Cardiac muscle cell (in vitro differentiated cells and primary cell): ENCODE data around the gene SLC25A25. TPM values are rescaled to one million over a fixed set of nuclear protein-coding genes. Genes with fewer than 3 reads are reported as not detected.

Source experiments
- DNase-seq, 2 donors: peaks; one replicate each; pipeline versions ENCODE4 v3.0.0 to v3.0.0-alpha.2; 2010 to 2017; ENCODE audit warnings: low read depth in 1 of 2, low spot score in 1 of 2
- H3K27ac ChIP-seq: fragments of 200-600 bp; sonication (generic); 2 replicates; pipeline ENCODE4 v1.5.1; 2016
- H3K27me3 ChIP-seq: fragments of 200-600 bp; sonication (generic); 2 replicates; pipeline ENCODE4 v1.6.0; 2016; ENCODE audit warnings: control low read depth
- H3K36me3 ChIP-seq: fragments of 200-600 bp; sonication (generic); 2 replicates; pipeline ENCODE4 v1.5.1; 2016; ENCODE audit warnings: control low read depth
- H3K4me1 ChIP-seq: fragments of 200-600 bp; sonication (generic); 2 replicates; pipeline ENCODE4 v1.8.1; 2017; ENCODE audit warnings: low read depth, mild to moderate bottlenecking, mixed run types
- H3K4me3 ChIP-seq: fragments of 200-600 bp; sonication (generic); 2 replicates; pipeline ENCODE4 v1.5.1; 2016; ENCODE audit warnings: mild to moderate bottlenecking
- H3K9me3 ChIP-seq: fragments of 200-600 bp; sonication (generic); 2 replicates; pipeline ENCODE4 v1.5.1; 2017; ENCODE audit warnings: low read depth, mild to moderate bottlenecking, control low read depth
- CTCF ChIP-seq: IDR thresholded peaks from 2 replicates; pipeline ENCODE4 v1.5.1; 2012; ENCODE audit warnings: low read depth, mild to moderate bottlenecking, low read length
- polyA plus RNA-seq: library from polyadenylated mRNA; unstranded; fragments of >200 nt; fragmentation: Nextera tagmentation; extraction: Ambion mirVana; gene quantifications from 2 replicates; pipeline ENCODE4 v1.2.1, GENCODE V29; 2016
- total RNA-seq: library from RNA; depleted of rRNA; stranded (reverse); fragments of >200 nt; gene quantifications from 2 replicates; pipeline ENCODE4 v1.2.3, GENCODE V29; 2016

Gene SLC25A25
- total and polyA plus RNA-seq, 2 experiments from 2014 or later, result 9.1 to 15.8 TPM

GRCh38 chr9:128152133-128153059, 84.4 kb downstream of the SLC25A25 start:
- no peak for DNase-seq
- no peaks in the 10 kb centered on the region for H3K27me3 ChIP-seq
- no peaks in the 10 kb centered on the region for H3K36me3 ChIP-seq
- TF ChIP-seq CTCF, result no peak
- H3K9me3 ChIP-seq, result no peaks in the 10 kb centered on the region
- H3K4me3 ChIP-seq, result no peak overlapping the region
- no peaks in the 10 kb centered on the region for H3K4me1 ChIP-seq
- no peak overlapping the region for H3K27ac ChIP-seq

DNA sequence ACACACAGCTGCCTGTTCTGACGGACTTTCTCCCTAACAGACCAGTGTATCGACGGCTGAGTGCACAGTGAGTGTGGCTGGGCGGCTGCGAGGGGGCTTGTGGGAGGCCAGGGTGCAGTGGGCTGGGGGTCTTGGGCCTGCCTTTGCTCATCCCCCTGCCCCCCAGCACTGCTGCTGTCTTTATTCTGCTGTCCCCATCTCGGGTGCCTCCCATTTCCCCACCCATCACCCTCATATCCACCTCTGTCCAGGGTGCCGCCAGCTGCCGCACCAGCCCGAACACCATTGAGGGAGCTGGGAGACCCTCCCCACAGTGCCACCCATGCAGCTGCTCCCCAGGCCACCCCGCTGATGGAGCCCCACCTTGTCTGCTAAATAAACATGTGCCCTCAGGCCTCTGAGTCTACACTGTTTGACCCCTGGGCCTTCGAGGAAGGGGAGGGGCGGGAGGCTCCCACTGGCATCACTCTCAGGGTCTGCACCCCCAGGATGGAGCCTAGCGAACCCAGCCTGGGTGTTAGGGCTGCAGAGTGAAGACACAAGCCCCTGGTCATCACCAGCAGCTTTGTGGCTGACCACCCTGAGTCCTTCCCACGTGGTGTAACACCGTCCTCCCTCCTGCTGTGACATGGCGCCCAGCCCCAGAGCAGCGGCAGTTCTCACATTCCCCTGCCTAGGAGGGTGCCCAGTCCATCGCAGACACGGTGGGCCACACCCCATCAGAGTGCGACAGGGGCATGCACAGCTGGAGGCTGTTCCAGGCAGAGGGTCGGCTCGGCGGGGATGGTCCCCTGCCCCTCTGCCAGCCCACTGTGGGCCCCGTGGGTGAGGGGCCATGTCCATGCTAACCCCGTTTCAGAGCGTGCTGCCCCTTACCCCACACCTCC, 85.3 kb downstream of the SLC25A25 start:
- H3K36me3 ChIP-seq, result no peaks in the 10 kb centered on the region
- no peaks in the 10 kb centered on the region for H3K27me3 ChIP-seq
- no peak overlapping the region for H3K4me3 ChIP-seq
- no peaks in the 10 kb centered on the region for H3K9me3 ChIP-seq
- no peak for DNase-seq
- TF ChIP-seq CTCF, result no peak
- no peaks in the 10 kb centered on the region for H3K4me1 ChIP-seq
- no peak overlapping the region for H3K27ac ChIP-seq

DNA sequence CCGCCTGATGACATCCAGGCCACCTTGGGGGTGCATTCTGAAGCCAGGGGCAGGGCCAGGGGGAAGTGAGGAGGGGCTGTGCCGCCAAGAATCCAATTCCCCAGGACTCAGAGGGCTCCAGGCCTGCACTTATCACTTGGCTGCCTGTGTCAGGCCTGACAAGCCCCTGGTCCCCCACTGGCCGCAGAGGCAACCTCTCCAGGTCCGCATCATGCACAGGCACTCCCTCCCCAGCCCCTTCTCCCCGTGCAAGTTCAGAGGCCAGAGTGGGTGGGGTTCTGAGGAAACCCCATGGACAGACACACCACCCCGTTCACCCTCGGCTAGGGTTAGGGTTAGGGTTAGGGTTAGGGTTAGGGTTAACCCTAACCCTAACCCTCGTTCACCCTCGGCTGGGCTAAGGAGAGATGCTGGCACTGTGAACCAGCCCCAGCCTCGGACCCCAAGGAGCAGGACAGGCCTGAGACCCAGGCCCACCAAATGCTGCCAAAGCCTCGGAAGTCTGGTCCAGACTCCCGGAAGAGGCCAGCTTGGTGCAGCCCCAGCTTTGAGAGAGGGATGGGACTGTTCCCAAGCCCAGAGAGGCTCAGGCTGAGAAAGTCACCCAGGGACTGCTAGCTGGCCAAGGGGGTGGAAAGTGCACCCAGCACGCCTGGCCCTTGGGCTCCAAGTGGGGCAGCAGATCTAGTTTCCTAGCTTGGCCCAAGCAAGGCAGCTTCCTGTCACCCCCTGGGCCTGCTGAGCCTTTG, 86.1 kb downstream of the SLC25A25 start:
- Histone ChIP-seq H3K4me3 (no peak overlapping the region), H3K27ac (no peak overlapping the region), H3K9me3 (no peaks in the 10 kb centered on the region), H3K36me3 (no peaks in the 10 kb centered on the region), H3K27me3 (no peaks in the 10 kb centered on the region), H3K4me1 (no peaks in the 10 kb centered on the region)
- no peak for DNase-seq
- no peak for TF ChIP-seq CTCF

GRCh38 chr9:128155736-128156500, 87.9 kb downstream of the SLC25A25 start:
- DNase-seq, result no peak
- Histone ChIP-seq H3K27ac (no peak overlapping the region), H3K9me3 (no peaks in the 10 kb centered on the region), H3K36me3 (no peaks in the 10 kb centered on the region), H3K27me3 (no peaks in the 10 kb centered on the region), H3K4me3 (no peak overlapping the region), H3K4me1 (no peaks in the 10 kb centered on the region)
- no peak for TF ChIP-seq CTCF

Other genes with a start within 250 kb of the SLC25A25 start
- gene ENG, start 213.6 kb upstream of the SLC25A25 start, total RNA-seq, result 6.9 and 15.8 TPM in 2 replicates
- 12.6 and 35.4 TPM in 2 replicates for gene ENG, start 213.6 kb upstream of the SLC25A25 start, polyA plus RNA-seq
- 174 and 175 TPM in 2 replicates for gene AK1, start 190.6 kb upstream of the SLC25A25 start, total RNA-seq
- gene AK1, start 190.6 kb upstream of the SLC25A25 start, polyA plus RNA-seq, result 346 and 413 TPM in 2 replicates
- gene ST6GALNAC6, start 168.6 kb upstream of the SLC25A25 start, total RNA-seq, result 49.4 and 73.4 TPM in 2 replicates
- 53.0 and 85.2 TPM in 2 replicates for gene ST6GALNAC6, start 168.6 kb upstream of the SLC25A25 start, polyA plus RNA-seq
- 66.2 and 119 TPM in 2 replicates for gene ST6GALNAC4, start 151.2 kb upstream of the SLC25A25 start, total RNA-seq
- 48.8 and 71.4 TPM in 2 replicates for gene ST6GALNAC4, start 151.2 kb upstream of the SLC25A25 start, polyA plus RNA-seq
- 0.89 and 1.7 TPM in 2 replicates for gene PIP5KL1, start 137.5 kb upstream of the SLC25A25 start, total RNA-seq
- gene PIP5KL1, start 137.5 kb upstream of the SLC25A25 start, polyA plus RNA-seq, result 3.4 and 3.5 TPM in 2 replicates
- 26.1 and 35.6 TPM in 2 replicates for gene DPM2, start 130.4 kb upstream of the SLC25A25 start, total RNA-seq
- gene DPM2, start 130.4 kb upstream of the SLC25A25 start, polyA plus RNA-seq, result 54.2 and 70.7 TPM in 2 replicates
- gene EEIG1, start 87.2 kb upstream of the SLC25A25 start, total RNA-seq, result 20.9 and 25.6 TPM in 2 replicates
- 26.6 and 32.5 TPM in 2 replicates for gene EEIG1, start 87.2 kb upstream of the SLC25A25 start, polyA plus RNA-seq
- 9.4 and 15.2 TPM in 2 replicates for gene NAIF1, start 912 bp upstream of the SLC25A25 start, total RNA-seq
- 6.9 and 10.9 TPM in 2 replicates for gene NAIF1, start 912 bp upstream of the SLC25A25 start, polyA plus RNA-seq
- gene PTGES2, start 59.5 kb downstream of the SLC25A25 start, total RNA-seq, result 132 and 141 TPM in 2 replicates
- gene PTGES2, start 59.5 kb downstream of the SLC25A25 start, polyA plus RNA-seq, result 206 and 240 TPM in 2 replicates
- gene LCN2, start 81.2 kb downstream of the SLC25A25 start, total RNA-seq, result not detected in 2 replicates
- 1.2 TPM in 1 of 2 replicates, not detected in the other for gene LCN2, start 81.2 kb downstream of the SLC25A25 start, polyA plus RNA-seq
- 595 and 729 TPM in 2 replicates for gene BBLN, start 92.0 kb downstream of the SLC25A25 start, total RNA-seq
- gene BBLN, start 92.0 kb downstream of the SLC25A25 start, polyA plus RNA-seq, result 243 and 262 TPM in 2 replicates
- gene CIZ1, start 123.3 kb downstream of the SLC25A25 start, total RNA-seq, result 63.1 and 105 TPM in 2 replicates
- gene CIZ1, start 123.3 kb downstream of the SLC25A25 start, polyA plus RNA-seq, result 95.0 and 119 TPM in 2 replicates
- 17.6 and 42.3 TPM in 2 replicates for gene DNM1, start 135.1 kb downstream of the SLC25A25 start, total RNA-seq
- 24.3 and 47.2 TPM in 2 replicates for gene DNM1, start 135.1 kb downstream of the SLC25A25 start, polyA plus RNA-seq
- 95.3 and 96.4 TPM in 2 replicates for gene GOLGA2, start 207.8 kb downstream of the SLC25A25 start, total RNA-seq
- 32.0 and 35.3 TPM in 2 replicates for gene GOLGA2, start 207.8 kb downstream of the SLC25A25 start, polyA plus RNA-seq
- 37.7 and 61.0 TPM in 2 replicates for gene SWI5, start 208.0 kb downstream of the SLC25A25 start, total RNA-seq
- 58.2 and 82.6 TPM in 2 replicates for gene SWI5, start 208.0 kb downstream of the SLC25A25 start, polyA plus RNA-seq